Chondrocyte (in vitro differentiated cells): Measurements from ENCODE around the gene RILP. TPM values are rescaled to one million over a fixed set of nuclear protein-coding genes. Genes with fewer than 3 reads are reported as not detected.
A peak's percentile ranks its signal among the peaks of the same experiment; 100 is the strongest.

Experiments used
- DNase-seq: peaks from one replicate; pipeline ENCODE4 v3.0.0; 2021; ENCODE audit warnings: mixed read lengths, low spot score
- H3K27ac Mint-ChIP-seq: one replicate; pipeline ENCODE4 v1.8.0; 2021; ENCODE audit warnings: mild to moderate bottlenecking, moderate library complexity, mixed read lengths; ENCODE audit not compliant: unreplicated experiment
- H3K27me3 Mint-ChIP-seq: 2 replicates; pipeline ENCODE4 v1.8.0; 2021; ENCODE audit warnings: low read depth, mixed read lengths
- H3K36me3 Mint-ChIP-seq: 2 replicates; pipeline ENCODE4 v1.8.0; 2021; ENCODE audit warnings: low read depth, mixed read lengths
- H3K4me1 Mint-ChIP-seq: 2 replicates; pipeline ENCODE4 v1.8.0; 2021; ENCODE audit warnings: low read depth, mild to moderate bottlenecking, mixed read lengths
- H3K4me3 Mint-ChIP-seq: one replicate; pipeline ENCODE4 v1.8.0; 2021; ENCODE audit warnings: mild to moderate bottlenecking, moderate library complexity, mixed read lengths; ENCODE audit not compliant: unreplicated experiment
- H3K9me3 Mint-ChIP-seq: 2 replicates; pipeline ENCODE4 v1.8.0; 2021; ENCODE audit warnings: low read depth, mixed read lengths
- CTCF ChIP-seq: fragments of 200-600 bp; sonication (generic); IDR thresholded peaks from 2 replicates; pipeline ENCODE4 v1.5.0; 2021; ENCODE audit warnings: antibody characterized with exemption, mild to moderate bottlenecking, moderate library complexity
- total RNA-seq: library from RNA; stranded (reverse); gene quantifications from 3 replicates; pipeline ENCODE4 v1.2.1, GENCODE V29; 2021

RILP gene
- total RNA-seq, 1 donor from 2014 or later = 1.8 TPM

- H3K4me3 Mint-ChIP-seq = peak overlapping the region; percentile 91
Measured at GRCh38 chr17:1628856-1629503, 20.7 kb downstream of the RILP start.

DNA sequence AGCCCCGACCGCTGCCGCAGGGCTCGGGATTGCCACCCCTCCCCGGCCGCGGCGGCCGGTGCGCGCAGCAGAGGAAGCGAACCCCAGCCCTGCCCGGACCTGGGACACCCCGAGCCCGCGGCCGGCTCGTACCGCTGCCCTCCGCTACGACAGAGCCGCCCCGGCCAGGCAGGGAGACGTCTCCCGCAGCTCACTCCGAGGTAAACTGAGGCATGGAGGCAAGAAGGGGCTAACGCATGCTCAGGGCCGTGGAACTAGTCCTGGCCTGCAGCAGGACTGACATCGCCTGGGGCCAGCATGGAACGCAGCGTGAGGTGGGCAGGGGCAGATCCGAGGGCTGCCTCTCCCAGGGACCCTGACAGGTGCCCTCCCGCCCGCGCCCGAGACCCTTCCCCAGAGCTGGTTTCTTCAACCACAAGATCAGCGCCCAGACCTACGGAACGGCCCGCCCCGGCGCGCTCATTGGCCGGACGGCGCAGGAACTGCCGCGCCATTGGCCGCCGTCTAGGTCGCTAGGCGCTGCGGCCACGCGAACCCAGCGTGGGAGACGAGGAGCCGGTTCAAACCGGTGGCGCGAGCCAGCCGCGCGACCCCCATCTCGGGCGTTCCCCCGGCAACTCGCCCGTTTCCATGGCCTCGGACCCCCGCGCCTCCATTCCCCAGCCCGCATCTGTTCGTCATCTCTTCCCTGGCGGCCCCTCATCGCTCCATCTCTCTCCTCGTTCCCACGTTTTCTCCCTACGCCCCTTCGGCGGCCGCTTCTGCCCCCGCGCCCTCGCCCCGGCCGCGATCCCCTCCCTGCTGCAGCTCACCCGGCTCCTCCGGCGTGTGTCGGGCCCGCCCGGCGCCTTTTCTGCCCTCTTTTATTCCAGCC, 21.4 kb downstream of the RILP start, which contains the start of gene SLC43A2:
TSS of gene SLC43A2 (minus strand) at position 853 of the 874 bp plus-strand sequence. CDS start 960 bp downstream, outside the sequence.
- no peak for DNase-seq
- H3K27ac Mint-ChIP-seq = peak within 1 kb of the TSS; percentile 85
- H3K4me1 Mint-ChIP-seq = peaks cover 7% of the 10 kb centered on the region
- peaks cover 6% of the 10 kb centered on the region for H3K27me3 Mint-ChIP-seq
- H3K9me3 Mint-ChIP-seq = no peaks in the 10 kb centered on the region
- no peaks in the 10 kb centered on the region for H3K36me3 Mint-ChIP-seq
- no peak for TF ChIP-seq CTCF
- peak within 1 kb of the TSS; percentile 91 for H3K4me3 Mint-ChIP-seq

More at GRCh38 chr17:1628856-1629503, 20.7 kb downstream of the RILP start:
- H3K27me3 Mint-ChIP-seq = peaks cover 6% of the 10 kb centered on the region
- peak; percentile 76 for TF ChIP-seq CTCF
- peaks cover 7% of the 10 kb centered on the region for H3K4me1 Mint-ChIP-seq
- no peaks in the 10 kb centered on the region for H3K9me3 Mint-ChIP-seq
- peak overlapping the region; percentile 85 for H3K27ac Mint-ChIP-seq
- DNase-seq = no peak
- H3K36me3 Mint-ChIP-seq = no peaks in the 10 kb centered on the region

DNA sequence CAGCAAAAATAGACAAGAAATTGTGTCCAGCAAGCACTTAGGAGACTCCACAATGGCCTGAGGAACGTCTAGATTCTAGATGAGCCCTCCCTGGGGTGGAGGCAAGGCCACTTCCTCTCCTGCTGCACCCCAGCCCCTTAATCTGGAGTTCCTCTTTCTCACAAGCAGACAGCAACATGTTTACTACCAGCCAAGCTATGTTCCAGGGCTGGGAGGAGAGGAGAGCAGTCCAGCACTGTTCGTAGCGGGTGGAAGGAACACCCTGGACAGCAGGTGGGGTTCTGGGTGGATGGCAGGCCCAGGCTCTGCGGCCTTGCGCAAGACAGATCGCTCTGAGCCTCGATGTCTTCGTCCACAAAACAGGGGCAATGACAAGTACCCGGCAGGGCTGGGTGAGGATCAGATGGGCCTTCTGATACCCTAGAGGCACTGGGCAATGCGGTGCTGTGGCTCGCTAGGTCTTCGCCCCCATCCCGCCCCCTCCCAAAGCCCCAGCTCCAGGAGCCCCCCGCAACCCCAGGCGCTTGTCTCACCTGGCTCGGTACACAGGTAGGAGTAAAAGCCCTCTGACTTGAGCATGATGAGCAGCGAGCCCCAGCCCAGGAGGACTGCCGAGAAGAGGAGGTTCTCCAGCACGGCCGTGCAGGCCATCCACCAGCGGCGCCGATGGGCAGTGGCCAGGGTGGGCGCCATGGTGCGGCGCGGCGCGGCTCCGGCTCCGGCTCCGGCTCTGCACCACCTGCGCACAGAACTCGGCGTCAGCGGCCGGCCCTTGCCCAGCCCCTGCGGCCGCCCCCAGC, 22.3 kb downstream of the RILP start:
- H3K27ac Mint-ChIP-seq = no peak overlapping the region
- H3K9me3 Mint-ChIP-seq = no peaks in the 10 kb centered on the region
- H3K4me3 Mint-ChIP-seq = peak overlapping the region; percentile 61
- DNase-seq = no peak
- H3K27me3 Mint-ChIP-seq = peaks cover 6% of the 10 kb centered on the region
- no peaks in the 10 kb centered on the region for H3K36me3 Mint-ChIP-seq
- no peak for TF ChIP-seq CTCF
- peaks cover 7% of the 10 kb centered on the region for H3K4me1 Mint-ChIP-seq

DNA sequence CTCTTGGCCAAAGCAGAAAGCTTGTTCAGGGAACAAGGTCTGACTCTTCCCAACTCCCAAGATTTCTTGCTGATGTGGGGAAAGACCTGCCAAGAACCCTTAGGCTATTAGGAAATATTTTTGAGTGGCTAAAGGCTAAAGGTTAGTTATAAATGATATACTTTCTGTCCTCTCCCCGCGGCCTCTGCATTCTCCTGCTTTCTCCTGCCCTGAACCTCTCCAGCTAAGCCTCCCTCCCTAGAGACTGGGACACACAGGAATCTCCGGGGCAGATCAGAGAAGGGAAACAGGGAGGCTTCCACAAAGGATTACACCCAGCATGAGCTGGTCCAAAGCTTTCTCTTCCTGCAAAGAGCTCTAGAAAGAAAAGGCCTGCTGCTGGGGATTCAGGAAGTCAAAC, 23.3 kb downstream of the RILP start:
- H3K36me3 Mint-ChIP-seq = no peaks in the 10 kb centered on the region
- H3K27ac Mint-ChIP-seq = no peak overlapping the region
- H3K9me3 Mint-ChIP-seq = no peaks in the 10 kb centered on the region
- H3K4me3 Mint-ChIP-seq = no peak overlapping the region
- H3K4me1 Mint-ChIP-seq = peaks cover 7% of the 10 kb centered on the region
- no peak for TF ChIP-seq CTCF
- DNase-seq = no peak
- H3K27me3 Mint-ChIP-seq = peaks cover 3% of the 10 kb centered on the region

DNA sequence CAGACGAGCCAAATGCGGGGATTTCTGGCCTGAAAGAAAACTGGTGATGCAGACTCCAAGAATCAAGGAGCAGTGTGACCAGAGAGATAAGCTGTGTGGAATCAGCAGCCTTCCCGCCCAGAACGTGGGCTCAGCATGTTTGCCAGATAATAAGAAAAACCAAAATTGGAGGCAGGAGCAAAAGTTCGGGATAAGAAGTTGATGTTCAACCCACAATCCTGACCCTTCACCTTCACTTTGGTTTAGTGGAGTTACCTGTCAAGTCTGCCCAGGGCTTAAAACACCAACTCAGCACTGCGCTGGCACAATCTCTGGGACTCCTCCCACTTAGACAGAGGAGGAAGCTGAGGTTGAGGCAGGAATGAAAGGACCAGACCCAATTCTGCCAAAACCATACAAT, 24.1 kb downstream of the RILP start:
- peaks cover 3% of the 10 kb centered on the region for H3K27me3 Mint-ChIP-seq
- TF ChIP-seq CTCF = no peak
- no peak overlapping the region for H3K4me3 Mint-ChIP-seq
- no peak overlapping the region for H3K27ac Mint-ChIP-seq
- DNase-seq = no peak
- no peaks in the 10 kb centered on the region for H3K36me3 Mint-ChIP-seq
- H3K9me3 Mint-ChIP-seq = no peaks in the 10 kb centered on the region
- H3K4me1 Mint-ChIP-seq = peaks cover 7% of the 10 kb centered on the region
